ENCODE results near the gene OR2AG2. TPM values are rescaled to one million over a fixed set of nuclear protein-coding genes. Genes with fewer than 3 reads are reported as not detected.

OR2AG2 gene
- polyA plus RNA-seq, 6 donors from 2014 or later = not detected

- H3K4me3 Mint-ChIP-seq = no peak overlapping the region
- ATAC-seq (ENCODE audit: low read depth in 2 of 2) (peak; percentile 76 to 79), DNase-seq (peak; percentile 40)
- no peaks in the 10 kb centered on the region for H3K36me3 Mint-ChIP-seq
- peaks cover 0 to 6% (median 4%) of the 10 kb centered on the region in 3 donors for H3K4me1 Mint-ChIP-seq
- H3K27me3 Mint-ChIP-seq = peaks cover 0 to 9% (median 4%) of the 10 kb centered on the region in 3 donors
- H3K9me3 Mint-ChIP-seq = no peaks in the 10 kb centered on the region
- H3K27ac Mint-ChIP-seq = no peak overlapping the region
Measured at GRCh38 chr11:6757373-6757967, 14.3 kb downstream of the OR2AG2 start.

GRCh38 chr11:6755953-6756347 lies 15.8 kb downstream of the OR2AG2 start:
- Mint-ChIP-seq H3K4me3 (no peak overlapping the region), H3K9me3 (no peaks in the 10 kb centered on the region), H3K36me3 (no peaks in the 10 kb centered on the region), H3K27ac (no peak overlapping the region), H3K4me1 (peaks cover 0 to 6% (median 5%) of the 10 kb centered on the region in 3 donors), H3K27me3 (peaks cover 0 to 5% (median 0%) of the 10 kb centered on the region in 3 donors)
- no peak for ATAC-seq (ENCODE audit: low read depth in 2 of 2)
- no peak for DNase-seq

GRCh38 chr11:6755303-6755952 lies 16.3 kb downstream of the OR2AG2 start:
- H3K27me3 Mint-ChIP-seq = peaks cover 0 to 2% (median 0%) of the 10 kb centered on the region in 3 donors
- no peaks in the 10 kb centered on the region for H3K36me3 Mint-ChIP-seq
- H3K27ac Mint-ChIP-seq = no peak overlapping the region
- DNase-seq (peak; percentile 29), ATAC-seq (ENCODE audit: low read depth in 2 of 2) (peak; percentile 21 to 46)
- no peak overlapping the region for H3K4me3 Mint-ChIP-seq
- H3K9me3 Mint-ChIP-seq = no peaks in the 10 kb centered on the region
- H3K4me1 Mint-ChIP-seq = peaks cover 3 to 8% (median 6%) of the 10 kb centered on the region in 3 donors

- Mint-ChIP-seq H3K36me3 (no peaks in the 10 kb centered on the region), H3K4me1 (peaks cover 0 to 22% (median 5%) of the 10 kb centered on the region in 3 donors), H3K9me3 (no peaks in the 10 kb centered on the region), H3K4me3 (no peak overlapping the region), H3K27me3 (no peaks in the 10 kb centered on the region), H3K27ac (no peak overlapping the region)
- ATAC-seq (ENCODE audit: low read depth in 2 of 2) = no peak
- DNase-seq = no peak
Measured at GRCh38 chr11:6747097-6747668, 24.6 kb downstream of the OR2AG2 start.

GRCh38 chr11:6746626-6747025 lies 25.1 kb downstream of the OR2AG2 start:
- Mint-ChIP-seq H3K4me1 (peaks cover 0 to 26% (median 5%) of the 10 kb centered on the region in 3 donors), H3K4me3 (no peak overlapping the region), H3K27me3 (no peaks in the 10 kb centered on the region), H3K27ac (no peak overlapping the region), H3K36me3 (no peaks in the 10 kb centered on the region), H3K9me3 (no peaks in the 10 kb centered on the region)
- ATAC-seq (ENCODE audit: low read depth in 2 of 2) (peak in 1 of 2 donors; percentile 20), DNase-seq (no peak)

- ATAC-seq (ENCODE audit: low read depth in 2 of 2) (peak; percentile 84 to 86), DNase-seq (peak; percentile 60)
- H3K27me3 Mint-ChIP-seq = no peaks in the 10 kb centered on the region
- H3K4me1 Mint-ChIP-seq = peaks cover under 1 to 29% (median 5%) of the 10 kb centered on the region in 3 donors
- H3K27ac Mint-ChIP-seq = no peak overlapping the region
- H3K4me3 Mint-ChIP-seq = no peak overlapping the region
- H3K9me3 Mint-ChIP-seq = no peaks in the 10 kb centered on the region
- no peaks in the 10 kb centered on the region for H3K36me3 Mint-ChIP-seq
Measured at GRCh38 chr11:6746086-6746618, 25.6 kb downstream of the OR2AG2 start.

- no peaks in the 10 kb centered on the region for H3K27me3 Mint-ChIP-seq
- peak; percentile 16 to 37 for ATAC-seq (ENCODE audit: low read depth in 2 of 2)
- peaks cover 6 to 30% (median 7%) of the 10 kb centered on the region in 3 donors for H3K4me1 Mint-ChIP-seq
- H3K27ac Mint-ChIP-seq = no peak overlapping the region
- H3K4me3 Mint-ChIP-seq = no peak overlapping the region
- no peak for DNase-seq
- H3K36me3 Mint-ChIP-seq = peaks cover 0 to 4% of the 10 kb centered on the region in 2 donors
- no peaks in the 10 kb centered on the region for H3K9me3 Mint-ChIP-seq
Measured at GRCh38 chr11:6745465-6746015, 26.2 kb downstream of the OR2AG2 start.

- DNase-seq (no peak), ATAC-seq (ENCODE audit: low read depth in 2 of 2) (no peak)
- H3K27me3 Mint-ChIP-seq = no peaks in the 10 kb centered on the region
- H3K9me3 Mint-ChIP-seq = no peaks in the 10 kb centered on the region
- no peak overlapping the region for H3K4me3 Mint-ChIP-seq
- H3K36me3 Mint-ChIP-seq = peaks cover 0 to 4% of the 10 kb centered on the region in 2 donors
- H3K27ac Mint-ChIP-seq = no peak overlapping the region
- peaks cover 7 to 30% (median 12%) of the 10 kb centered on the region in 3 donors for H3K4me1 Mint-ChIP-seq
Measured at GRCh38 chr11:6745018-6745417, 26.8 kb downstream of the OR2AG2 start.

GRCh38 chr11:6742260-6742659 lies 29.5 kb downstream of the OR2AG2 start:
- Mint-ChIP-seq H3K4me1 (peaks cover 29 to 40% (median 36%) of the 10 kb centered on the region in 3 donors), H3K9me3 (no peaks in the 10 kb centered on the region), H3K36me3 (peaks cover 0 to 14% of the 10 kb centered on the region in 2 donors), H3K27ac (peak overlapping the region in 4 of 6 donors; percentile 1 to 92 (median 8)), H3K27me3 (no peaks in the 10 kb centered on the region), H3K4me3 (peak overlapping the region in 3 of 8 donors; percentile 11 to 68 (median 64))
- no peak for DNase-seq
- ATAC-seq (ENCODE audit: low read depth in 2 of 2) = no peak

- no peak for ATAC-seq (ENCODE audit: low read depth in 2 of 2)
- H3K27ac Mint-ChIP-seq = peak overlapping the region in 4 of 6 donors; percentile 15 to 90 (median 60)
- peaks cover 0 to 14% of the 10 kb centered on the region in 2 donors for H3K36me3 Mint-ChIP-seq
- no peaks in the 10 kb centered on the region for H3K9me3 Mint-ChIP-seq
- peaks cover 55 to 72% (median 61%) of the 10 kb centered on the region in 3 donors for H3K4me1 Mint-ChIP-seq
- peak overlapping the region in 2 of 8 donors; percentile 7 to 24 for H3K4me3 Mint-ChIP-seq
- H3K27me3 Mint-ChIP-seq = no peaks in the 10 kb centered on the region
- no peak for DNase-seq
Measured at GRCh38 chr11:6738590-6738989, 33.2 kb downstream of the OR2AG2 start.

- ATAC-seq (ENCODE audit: low read depth in 2 of 2) (peak; percentile 90 to 94), DNase-seq (peak; percentile 58)
- Mint-ChIP-seq H3K9me3 (no peaks in the 10 kb centered on the region), H3K36me3 (peaks cover 0 to 14% of the 10 kb centered on the region in 2 donors), H3K27ac (peak overlapping the region in 4 of 6 donors; percentile 49 to 90 (median 78)), H3K4me3 (peak overlapping the region in 1 of 8 donors; percentile 16), H3K4me1 (peaks cover 55 to 73% (median 55%) of the 10 kb centered on the region in 3 donors), H3K27me3 (no peaks in the 10 kb centered on the region)
Measured at GRCh38 chr11:6737872-6738466, 33.8 kb downstream of the OR2AG2 start.

- peaks cover 0 to 14% of the 10 kb centered on the region in 2 donors for H3K36me3 Mint-ChIP-seq
- no peaks in the 10 kb centered on the region for H3K27me3 Mint-ChIP-seq
- peaks cover 43 to 74% (median 55%) of the 10 kb centered on the region in 3 donors for H3K4me1 Mint-ChIP-seq
- no peaks in the 10 kb centered on the region for H3K9me3 Mint-ChIP-seq
- no peak overlapping the region for H3K4me3 Mint-ChIP-seq
- peak overlapping the region; percentile 17 to 88 (median 73) for H3K27ac Mint-ChIP-seq
- no peak for ATAC-seq (ENCODE audit: low read depth in 2 of 2)
- no peak for DNase-seq
Measured at GRCh38 chr11:6736495-6737121, 35.2 kb downstream of the OR2AG2 start.
